ENCODE data around the gene COPS7A.
A peak's percentile ranks its signal among the peaks of the same experiment; 100 is the strongest.
"Not testable (repeated sequence)": the region's sequence is repeated elsewhere in the genome, so short reads cannot be mapped to it uniquely, and the experiment has no call there.

The COPS7A gene

GRCh38 chr12:6701078-6701768 is 22.6 kb upstream of the COPS7A start:
- no peak for DNase-seq

DNA sequence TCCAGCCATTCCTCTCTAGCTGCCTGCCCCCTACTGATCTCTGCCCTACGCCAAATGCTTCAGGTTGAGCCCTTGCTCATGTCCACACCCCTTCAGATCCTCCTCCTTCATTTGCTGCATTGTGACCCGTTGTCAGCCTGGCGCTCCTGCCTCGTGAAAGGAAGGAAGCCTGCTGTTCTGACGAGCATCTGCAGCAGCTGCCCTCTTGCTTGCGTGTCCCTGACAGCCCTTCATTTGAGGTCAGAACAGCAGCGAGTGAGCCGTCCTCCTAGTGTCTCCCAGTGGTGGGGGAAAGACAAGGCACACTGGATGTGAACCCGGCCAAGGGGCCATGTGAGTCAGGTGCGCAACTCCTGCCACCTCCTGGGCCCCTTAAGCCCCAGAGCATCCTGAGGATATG is 20.2 kb upstream of the COPS7A start:
- no peak for DNase-seq

GRCh38 chr12:6708351-6708750 is 15.5 kb upstream of the COPS7A start:
- DNase-seq: not testable (repeated sequence)

DNA sequence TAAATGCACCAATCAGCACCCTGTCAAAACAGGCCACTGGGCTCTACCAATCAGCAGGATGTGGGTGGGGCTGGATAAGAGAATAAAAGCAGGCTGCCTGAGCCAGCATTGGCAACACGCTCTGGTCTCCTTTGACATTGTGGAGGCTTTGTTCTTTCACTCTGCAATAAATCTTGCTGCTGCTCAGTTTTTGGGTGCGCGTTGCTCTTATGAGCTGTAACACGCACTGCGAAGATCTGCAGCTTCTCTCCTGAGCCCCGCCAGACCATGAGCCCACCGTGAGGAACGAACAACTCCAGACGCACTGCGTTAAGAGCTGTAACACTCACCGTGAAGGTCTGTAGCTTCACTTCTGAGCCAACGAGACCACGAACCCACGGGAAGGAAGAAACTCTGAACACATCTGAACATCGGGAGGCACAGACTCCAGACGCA is 14.9 kb upstream of the COPS7A start:
- DNase-seq: no peak

DNA sequence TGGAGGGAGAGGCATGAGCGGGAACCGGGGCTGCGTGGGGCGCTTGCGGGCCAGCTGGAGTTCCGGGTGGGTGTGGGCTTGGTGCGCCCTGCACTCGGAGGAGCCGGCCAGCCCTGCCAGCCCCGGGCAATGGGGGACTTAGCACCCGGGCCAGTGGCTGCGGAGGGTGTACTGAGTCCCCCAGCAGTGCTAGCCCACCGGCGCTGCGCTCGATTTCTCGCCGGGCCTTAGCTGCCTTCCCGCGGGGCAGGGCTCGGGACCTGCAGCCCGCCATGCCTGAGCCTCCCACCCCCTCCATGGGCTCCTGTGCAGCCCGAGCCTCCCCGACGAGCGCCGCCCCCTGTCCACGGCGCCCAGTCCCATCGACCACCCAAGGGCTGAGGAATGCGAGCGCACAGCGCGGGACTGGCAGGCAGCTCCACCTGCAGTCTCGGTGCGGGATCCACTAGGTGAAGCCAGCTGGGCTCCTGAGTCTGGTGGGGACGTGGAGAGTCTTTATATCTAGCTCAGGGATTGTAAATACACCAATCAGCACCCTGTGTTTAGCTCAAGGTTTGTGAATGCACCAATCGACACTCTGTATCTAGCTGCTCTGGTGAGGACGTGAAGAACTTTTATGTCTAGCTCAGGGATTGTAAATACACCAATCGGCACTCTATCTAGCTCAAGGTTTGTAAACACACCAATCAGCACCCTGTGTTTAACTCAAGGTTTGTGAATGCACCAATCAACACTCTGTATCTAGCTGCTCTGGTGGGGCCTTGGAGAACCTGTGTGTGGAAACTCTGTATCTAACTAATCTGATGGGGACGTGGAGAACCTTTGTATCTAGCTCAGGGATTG is 7.6 kb upstream of the COPS7A start:
- DNase-seq: not testable (repeated sequence)

GRCh38 chr12:6716874-6717437 is 6.9 kb upstream of the COPS7A start:
- no peak for DNase-seq

DNA sequence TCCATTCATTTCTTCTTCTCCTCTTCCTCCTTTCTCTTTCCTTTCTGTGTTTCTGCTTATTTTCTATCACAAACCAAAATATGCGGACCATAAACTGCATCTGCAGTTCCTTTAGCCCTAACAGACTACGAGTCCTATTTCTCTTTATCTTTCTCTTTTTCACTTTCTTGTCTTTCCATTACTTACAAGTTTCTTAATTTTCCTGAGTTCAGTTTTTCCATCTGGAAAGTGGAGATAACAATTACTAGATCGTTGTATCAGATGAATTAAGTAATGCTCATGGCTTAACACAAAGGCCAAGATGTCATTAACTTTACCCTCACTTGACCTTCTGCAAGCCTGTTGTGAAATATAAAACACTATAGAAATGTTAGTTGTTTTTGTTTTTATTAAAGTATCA is 983 bp upstream of the COPS7A start:
- DNase-seq: no peak

DNA sequence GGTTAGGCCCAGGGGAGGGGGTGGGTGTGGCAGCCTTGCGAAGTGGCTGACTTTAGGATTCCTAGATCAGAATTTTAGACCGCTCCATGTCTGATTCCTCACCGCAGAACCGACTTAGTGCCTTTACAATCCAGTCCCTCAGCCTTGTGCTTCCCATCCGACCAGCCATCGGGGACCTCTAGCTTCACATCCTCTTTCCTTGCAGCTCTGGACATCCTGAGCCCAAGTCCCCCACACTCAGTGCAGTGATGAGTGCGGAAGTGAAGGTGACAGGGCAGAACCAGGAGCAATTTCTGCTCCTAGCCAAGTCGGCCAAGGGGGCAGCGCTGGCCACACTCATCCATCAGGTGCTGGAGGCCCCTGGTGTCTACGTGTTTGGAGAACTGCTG is 557 bp downstream of the COPS7A start:
- peak in 1 of 2 experiments; percentile 26 for DNase-seq

- DNase-seq: no peak
Measured at GRCh38 chr12:6725350-6725749, 1.5 kb downstream of the COPS7A start.

GRCh38 chr12:6729186-6729585 is 5.3 kb downstream of the COPS7A start:
- no peak for DNase-seq

DNA sequence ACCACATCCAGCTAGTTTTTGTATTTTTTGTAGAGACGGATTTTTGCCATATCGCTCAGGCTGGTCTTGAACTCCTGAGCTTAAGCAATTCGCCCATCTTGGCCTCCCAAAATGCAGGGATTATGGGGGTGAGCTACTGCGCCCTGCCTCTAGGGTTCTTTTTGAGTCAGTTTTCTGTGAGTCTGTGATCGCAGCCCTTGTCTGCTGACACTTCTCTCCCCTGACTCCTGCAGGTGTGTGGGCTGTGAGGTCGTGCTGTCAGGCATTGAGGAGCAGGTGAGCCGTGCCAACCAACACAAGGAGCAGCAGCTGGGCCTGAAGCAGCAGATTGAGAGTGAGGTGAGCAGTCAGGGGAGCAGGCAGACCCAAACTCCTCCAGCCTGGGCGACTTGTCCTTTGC is 6.3 kb downstream of the COPS7A start:
- DNase-seq: no peak

DNA sequence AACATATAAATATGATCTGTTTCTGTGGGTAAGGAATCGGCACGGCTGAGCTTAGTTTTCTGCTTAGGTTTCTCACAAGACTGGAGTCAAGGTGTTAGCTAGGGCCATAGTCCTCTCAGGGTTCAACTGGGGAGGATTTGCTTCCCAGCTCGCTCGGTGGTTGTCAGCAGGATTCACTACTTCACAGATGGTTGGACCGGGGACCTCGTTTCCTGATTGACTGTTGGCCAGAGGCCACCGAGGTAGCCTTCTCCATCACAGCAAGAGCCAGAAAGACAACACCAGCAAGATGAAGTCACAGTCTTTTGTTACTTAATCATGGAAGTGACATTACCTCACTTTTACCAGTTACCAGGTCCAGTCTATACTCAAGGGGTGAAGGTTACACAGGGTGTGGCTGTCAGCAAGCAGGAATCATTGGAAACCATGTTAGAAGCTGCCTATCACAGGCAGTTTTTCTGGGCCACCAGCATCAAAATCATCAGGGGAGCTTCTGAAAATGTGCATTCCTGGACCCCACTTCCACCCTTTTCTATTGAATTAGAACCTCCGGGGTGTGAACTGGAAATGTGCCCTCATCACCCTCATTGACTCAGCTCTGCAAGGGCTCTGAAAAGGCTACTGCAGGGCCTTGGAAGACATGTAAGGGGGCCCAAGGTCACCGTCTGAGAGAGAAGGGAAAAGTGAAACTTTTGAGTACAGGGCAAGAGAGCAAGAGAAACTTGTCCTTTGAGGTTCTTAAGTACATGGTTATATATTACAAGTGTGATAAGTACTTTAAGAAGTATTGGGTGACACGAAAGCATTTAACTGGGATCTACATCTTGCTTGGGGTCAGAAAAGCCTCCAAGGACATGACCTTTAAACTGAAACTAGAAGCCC is 10.9 kb downstream of the COPS7A start:
- no peak for DNase-seq

DNA sequence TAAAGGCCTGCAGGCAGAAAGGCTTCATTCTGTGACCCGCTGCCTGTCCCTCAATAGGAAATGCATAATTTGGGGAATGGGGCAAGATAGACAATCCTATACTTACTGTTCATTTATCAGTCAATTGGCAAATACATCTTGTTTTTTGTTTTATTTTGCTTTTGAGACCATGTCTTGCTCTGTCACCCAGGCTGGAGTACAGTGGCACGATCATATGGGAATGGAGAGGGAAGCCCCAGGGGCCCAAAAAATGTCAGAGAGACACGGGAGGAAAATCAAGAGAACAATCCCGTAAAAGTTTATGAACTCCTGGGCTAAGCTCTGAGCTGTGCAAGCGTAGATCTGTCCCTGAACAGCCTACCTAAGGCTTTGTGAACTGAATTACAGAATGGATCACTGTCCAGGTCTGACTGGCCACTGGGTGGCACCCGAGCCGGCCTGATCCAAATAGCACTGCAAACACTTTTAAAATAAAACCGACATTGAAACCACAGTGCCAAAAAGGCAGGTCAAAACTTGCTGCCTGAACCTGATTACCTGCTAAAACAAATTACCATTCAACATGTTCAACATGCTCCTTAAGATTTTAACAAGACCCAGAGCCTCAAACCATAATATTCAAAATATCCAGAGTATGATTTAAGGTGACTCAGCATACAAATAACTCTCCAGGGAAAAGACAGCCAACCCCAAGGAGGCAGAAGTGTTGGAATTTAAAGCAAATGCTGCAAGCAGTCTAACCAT is 11.8 kb downstream of the COPS7A start:
- DNase-seq: peak; percentile 36 to 68

DNA sequence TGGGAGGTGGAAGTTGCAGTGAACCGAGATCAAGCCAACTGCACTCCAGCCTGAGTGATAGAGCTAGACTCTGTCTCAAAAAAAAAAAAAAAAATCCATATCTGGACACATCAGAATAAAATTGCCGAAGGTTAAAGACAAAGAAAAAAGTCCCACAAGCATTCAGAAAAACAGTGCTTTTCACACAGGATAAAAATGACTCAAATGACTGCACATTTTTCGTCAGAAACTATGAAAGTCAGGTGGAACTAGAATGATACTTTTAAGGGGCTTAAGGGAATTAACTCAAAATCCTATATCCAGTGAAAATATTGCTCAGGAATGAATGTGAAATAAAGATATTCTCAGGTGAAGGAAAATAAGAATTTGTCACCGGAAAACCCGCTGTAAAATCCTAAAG is 12.9 kb downstream of the COPS7A start:
- no peak for DNase-seq

DNA sequence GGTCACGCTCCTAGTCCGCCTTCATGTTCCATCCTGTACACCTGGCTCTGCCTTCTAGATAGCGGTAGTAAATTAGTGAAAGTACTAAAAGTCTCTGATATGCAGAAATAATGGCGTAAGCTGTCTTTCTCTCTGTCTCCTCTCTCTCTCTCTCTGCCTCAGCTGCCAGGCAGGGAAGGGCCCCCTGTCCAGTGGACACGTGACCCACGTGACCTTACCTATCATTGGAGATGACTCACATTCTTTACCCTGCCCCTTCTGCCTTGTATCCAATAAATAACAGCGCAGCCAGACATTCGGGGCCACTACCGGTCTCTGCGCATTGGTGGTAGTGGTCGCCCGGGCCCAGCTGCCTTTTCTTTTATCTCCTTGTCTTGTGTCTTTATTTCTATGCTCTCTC is 18.2 kb downstream of the COPS7A start:
- DNase-seq: not testable (repeated sequence)

GRCh38 chr12:6742834-6743233 is 19.0 kb downstream of the COPS7A start:
- no peak for DNase-seq

DNA sequence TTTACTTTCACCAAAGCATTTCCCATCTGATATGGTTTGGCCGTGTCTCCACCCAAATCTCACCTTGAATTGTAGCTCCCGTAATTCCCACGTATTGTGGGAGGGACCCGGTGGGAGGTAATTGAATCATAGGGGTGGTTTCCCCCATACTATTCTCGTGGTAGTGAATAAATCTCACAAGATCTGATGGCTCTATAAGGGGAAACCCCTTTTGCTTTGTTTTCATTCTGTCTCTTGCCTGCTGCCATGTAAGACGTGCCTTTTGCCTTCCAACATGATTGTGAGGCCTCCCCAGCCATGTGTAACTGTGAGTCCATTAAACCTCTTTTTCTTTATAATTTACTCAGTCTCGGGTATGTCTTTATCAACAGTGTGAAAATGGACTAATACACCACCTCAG is 19.5 kb downstream of the COPS7A start:
- DNase-seq: not testable (repeated sequence)

DNA sequence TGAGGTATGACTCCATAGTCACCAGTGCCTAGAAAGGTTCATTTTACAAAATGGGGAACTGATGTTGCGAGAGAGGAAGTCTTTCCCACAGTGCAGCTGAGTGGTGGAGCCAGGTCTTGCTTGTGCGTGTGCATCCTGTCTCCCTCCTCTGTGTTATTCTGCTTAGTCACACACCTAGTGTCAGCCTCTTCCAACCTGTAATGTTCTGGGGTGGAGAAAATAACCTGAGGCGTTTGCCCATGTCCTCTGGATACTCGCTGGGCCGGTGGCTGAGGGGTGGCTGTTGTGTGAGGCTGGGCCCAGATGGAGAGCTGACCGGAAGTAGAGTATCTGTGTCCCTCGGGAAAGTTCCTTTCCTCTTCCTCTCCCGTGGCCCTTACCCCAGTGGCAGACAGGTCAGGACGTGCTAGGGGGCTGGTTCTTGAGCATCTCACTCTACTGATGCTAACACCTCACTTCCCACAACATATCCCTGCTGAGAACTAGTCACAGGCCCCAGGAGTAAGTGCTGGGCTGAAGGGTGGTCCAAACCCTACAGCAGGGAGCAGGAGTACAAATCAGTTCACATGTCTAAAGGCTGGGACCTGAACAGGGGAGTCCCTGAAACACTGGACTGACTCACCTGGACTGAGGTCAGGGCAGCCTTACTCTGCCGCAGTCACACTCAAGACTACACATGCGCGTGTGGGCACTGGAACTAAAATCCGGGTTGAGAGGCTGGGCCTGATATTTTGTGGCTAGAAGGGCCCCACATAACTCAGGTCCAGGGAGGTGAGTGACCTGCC is 22.1 kb downstream of the COPS7A start:
- no peak for DNase-seq

DNA sequence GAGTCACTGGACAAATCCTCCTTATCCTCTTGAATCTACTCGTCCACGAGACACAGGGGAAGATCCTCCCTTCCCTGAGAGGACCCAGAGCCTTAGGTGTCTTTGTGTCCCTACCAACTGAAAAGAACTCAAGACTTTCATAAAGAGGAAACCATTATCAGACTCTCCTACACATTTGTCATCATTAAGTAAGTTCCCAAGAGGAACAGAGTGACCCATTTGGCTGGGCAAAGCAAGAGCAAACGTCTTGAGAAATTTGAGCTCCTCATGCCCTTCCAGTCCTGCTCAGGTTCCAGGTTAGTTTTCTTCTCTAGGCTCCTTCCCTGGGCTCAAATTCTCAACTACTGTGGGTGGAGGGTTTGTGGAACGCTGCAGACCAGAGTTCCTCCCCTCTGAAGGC is 23.4 kb downstream of the COPS7A start:
- no peak for DNase-seq

- no peak for DNase-seq
Measured at GRCh38 chr12:6748761-6749160, 24.9 kb downstream of the COPS7A start.

- DNase-seq: no peak
Measured at GRCh38 chr12:6750506-6750905, 26.7 kb downstream of the COPS7A start.

All from NCI-H2081 (cell line).